Lung (tissue), 12 donors: ENCODE results near the gene PRM2. TPM values are rescaled to one million over a fixed set of nuclear protein-coding genes. Genes with fewer than 3 reads are reported as not detected.

Experiments used
- ATAC-seq: fragments of 200-7000 bp; cut with Tn5 transposase; one replicate; pipeline ENCODE4 v1.9.1; 2020; ENCODE audit warnings: moderate number of reproducible peaks; ENCODE audit not compliant: insufficient read depth, low FRiP score
- DNase-seq, 3 donors: peaks; one replicate each; pipeline ENCODE4 v3.0.0-alpha.2; 2013 to 2017
- H3K27ac ChIP-seq, 2 donors: one replicate each; pipeline ENCODE4 v1.5.1; 2013; ENCODE audit warnings: mild to moderate bottlenecking in 2 of 2, moderate library complexity in 2 of 2, control low read depth in 1 of 2, inconsistent platforms in 1 of 2, low read depth in 1 of 2, low read length in 1 of 2
- H3K27me3 ChIP-seq, 3 donors: one replicate each; pipeline ENCODE4 v1.5.1; 2013; ENCODE audit warnings: low read length in 2 of 3; ENCODE audit not compliant: control insufficient read depth in 3 of 3, insufficient read depth in 3 of 3
- H3K36me3 ChIP-seq, 4 donors: one replicate each; pipeline ENCODE4 v1.5.1; 2013; ENCODE audit warnings: low read length in 4 of 4, mild to moderate bottlenecking in 1 of 4, moderate library complexity in 1 of 4; ENCODE audit not compliant: control insufficient read depth in 4 of 4, insufficient read depth in 4 of 4
- H3K4me1 ChIP-seq, 5 donors: one replicate each; pipeline ENCODE4 v1.5.1; 2013; ENCODE audit warnings: low read length in 5 of 5, mild to moderate bottlenecking in 2 of 5, moderate library complexity in 1 of 5; ENCODE audit not compliant: control insufficient read depth in 5 of 5, insufficient read depth in 5 of 5
- H3K4me3 ChIP-seq: one replicate; pipeline ENCODE4 v1.5.1; 2013; ENCODE audit warnings: mild to moderate bottlenecking, control low read depth, moderate library complexity
- H3K9ac ChIP-seq, 2 donors: one replicate each; pipeline ENCODE4 v1.5.1; 2013; ENCODE audit warnings: low read length in 2 of 2, control low read depth in 1 of 2; ENCODE audit not compliant: insufficient read depth in 1 of 2
- H3K9me3 ChIP-seq, 4 donors: one replicate each; pipeline ENCODE4 v1.5.1; 2013; ENCODE audit warnings: low read length in 3 of 4, mild to moderate bottlenecking in 1 of 4, moderate library complexity in 1 of 4; ENCODE audit not compliant: control insufficient read depth in 4 of 4, insufficient read depth in 3 of 4
- CTCF ChIP-seq: IDR thresholded peaks from 2 replicates; pipeline ENCODE4 v1.5.1; 2012; ENCODE audit warnings: mild to moderate bottlenecking; ENCODE audit errors: control extremely low read depth, extremely low read depth
- WGBS, 2 donors: extraction: QIAGEN DNeasy Blood & Tissue Kit; methylation state at CpG; one replicate each; pipeline ENCODE4 v1.1.7; 2013; 5-methylcytosine and 5-hydroxymethylcytosine counted together
- polyA plus RNA-seq, 2 donors: library from polyadenylated mRNA; stranded (reverse); fragments of 200-250 nt; gene quantifications; one replicate each; pipeline ENCODE4 v1.2.1, GENCODE V29; 2013
- total RNA-seq, 2 donors: library from RNA; depleted of rRNA in 1 of 2; stranded (reverse); fragments of >200 nt in 1 of 2; gene quantifications; one replicate each; pipeline ENCODE4 v1.2.1, GENCODE V29; 2014 to 2021
- donor health status: control.
- donor health status: control.
- donor health status: Bipolar disorder and iron deficiency.
- donor health status: healthy.
- donor health status: DM: yes; HTN: yes; CAD: no.

PRM2 gene
- total and polyA plus RNA-seq, 4 donors = not detected

- Histone ChIP-seq H3K4me3 (no peak overlapping the region), H3K4me1 (peaks cover 0 to 19% (median 9%) of the 10 kb centered on the region in 5 donors), H3K27ac (no peak overlapping the region), H3K9me3 (no peaks in the 10 kb centered on the region), H3K9ac (no peak overlapping the region), H3K36me3 (no peaks in the 10 kb centered on the region), H3K27me3 (no peaks in the 10 kb centered on the region)
- DNase-seq = no peak
- 79 to 87% methylated on average over 3 of the region's 3 CpGs for WGBS, 2 donors
- ATAC-seq = no peak
- no peak for TF ChIP-seq CTCF
Measured at GRCh38 chr16:11260596-11260966, 15.7 kb downstream of the PRM2 start.

- Histone ChIP-seq H3K9me3 (no peaks in the 10 kb centered on the region), H3K4me1 (peaks cover 0 to 19% (median 9%) of the 10 kb centered on the region in 5 donors), H3K27ac (no peak overlapping the region), H3K4me3 (no peak overlapping the region), H3K36me3 (peaks cover 0 to 6% (median 0%) of the 10 kb centered on the region in 4 donors), H3K9ac (no peak overlapping the region), H3K27me3 (no peaks in the 10 kb centered on the region)
- 88 to 92% methylated on average over 12 of the region's 12 CpGs for WGBS, 2 donors
- DNase-seq (no peak), ATAC-seq (no peak)
- TF ChIP-seq CTCF = no peak
Measured at GRCh38 chr16:11259655-11260595, 16.4 kb downstream of the PRM2 start.

GRCh38 chr16:11258553-11259492 is 17.5 kb downstream of the PRM2 start:
- peak; percentile 44 to 68 (median 44) for DNase-seq
- Histone ChIP-seq H3K4me1 (peaks cover 0 to 25% (median 9%) of the 10 kb centered on the region in 5 donors), H3K27ac (peak overlapping the region in 1 of 2 donors; percentile 8), H3K4me3 (no peak overlapping the region), H3K36me3 (peaks cover 0 to 17% (median 2%) of the 10 kb centered on the region in 4 donors), H3K9ac (peak overlapping the region in 1 of 2 donors; percentile 51), H3K9me3 (no peaks in the 10 kb centered on the region), H3K27me3 (no peaks in the 10 kb centered on the region)
- TF ChIP-seq CTCF = no peak
- 24% methylated on average over 15 of the region's 15 CpGs for WGBS, 2 donors
- no peak for ATAC-seq
